Hypothalamus (tissue), 51 donors: ENCODE data around the gene TMEM115.

Experiments used
- DNase-seq, 51 donors: peaks; one replicate each; lab custom pipeline; 2025; lab: John Stamatoyannopoulos, UW

TMEM115 gene

GRCh38 chr3:50336452-50337174 is 22.7 kb downstream of the TMEM115 start:
- DNase-seq = peak in 1 of 51 donors; percentile 52

- no peak for DNase-seq
Observed at GRCh38 chr3:50334339-50335075, 24.8 kb downstream of the TMEM115 start.

- no peak for DNase-seq
Observed at GRCh38 chr3:50333744-50334328, 25.5 kb downstream of the TMEM115 start.

- no peak for DNase-seq
Observed at GRCh38 chr3:50331364-50331907, 27.9 kb downstream of the TMEM115 start.

GRCh38 chr3:50330330-50330729 is 29.0 kb downstream of the TMEM115 start:
- no peak for DNase-seq

GRCh38 chr3:50327943-50328691 is 31.2 kb downstream of the TMEM115 start, which contains the start of gene TUSC2:
TSS of gene TUSC2 (minus strand) at chr3:50328223. CDS start at chr3:50328099, 124 bp downstream.
- DNase-seq = peak; percentile 58 to 98 (median 93)

GRCh38 chr3:50327129-50327528 is 32.2 kb downstream of the TMEM115 start:
- DNase-seq = no peak

GRCh38 chr3:50326182-50326541 is 33.2 kb downstream of the TMEM115 start:
- no peak for DNase-seq

- no peak for DNase-seq
Observed at GRCh38 chr3:50325497-50326181, 33.7 kb downstream of the TMEM115 start.

GRCh38 chr3:50325113-50325480 is 34.2 kb downstream of the TMEM115 start:
- no peak for DNase-seq

- peak in 33 of 51 donors; percentile 11 to 72 (median 49) for DNase-seq
Observed at GRCh38 chr3:50324351-50325112, 34.8 kb downstream of the TMEM115 start.

- peak in 1 of 51 donors; percentile 10 for DNase-seq
Observed at GRCh38 chr3:50323614-50324199, 35.6 kb downstream of the TMEM115 start.

- DNase-seq = peak in 4 of 51 donors; percentile 16 to 33 (median 20)
Observed at GRCh38 chr3:50323092-50323600, 36.2 kb downstream of the TMEM115 start.

GRCh38 chr3:50322386-50323091 is 36.8 kb downstream of the TMEM115 start, which contains the start of gene HYAL2:
TSS of gene HYAL2 (minus strand) at chr3:50322745. CDS start at chr3:50320489, 2,256 bp downstream.
- DNase-seq = no peak

- no peak for DNase-seq
Observed at GRCh38 chr3:50322115-50322385, 37.3 kb downstream of the TMEM115 start.

GRCh38 chr3:50321336-50322114 is 37.8 kb downstream of the TMEM115 start:
- DNase-seq = peak; percentile 71 to 98 (median 89)

GRCh38 chr3:50320853-50321335 is 38.4 kb downstream of the TMEM115 start:
- DNase-seq = peak in 49 of 51 donors; percentile 59 to 95 (median 87)
